NCI-H2081 (cell line): Measurements from ENCODE around the gene ASPHD1.
"Not testable (repeated sequence)": the region's sequence is repeated elsewhere in the genome, so short reads cannot be mapped to it uniquely, and the experiment has no call there.

Experiments
- DNase-seq, 2 experiments: peaks; one replicate each; lab custom pipeline; 2025; lab: John Stamatoyannopoulos, UW

Gene ASPHD1

GRCh38 chr16:29900102-29900887 lies at the start of gene ASPHD1:
TSS of gene ASPHD1 (plus strand) at chr16:29900488. CDS start at chr16:29900972, 484 bp downstream.
- peak; percentile 60 to 74 for DNase-seq

GRCh38 chr16:29850998-29851397 lies 49.3 kb upstream of the ASPHD1 start:
- no peak for DNase-seq

- DNase-seq: no peak
Measured at GRCh38 chr16:29852654-29853053, 47.6 kb upstream of the ASPHD1 start.

GRCh38 chr16:29854520-29855100 lies 45.7 kb upstream of the ASPHD1 start:
- DNase-seq: no peak

- no peak for DNase-seq
Measured at GRCh38 chr16:29857133-29857760, 43.0 kb upstream of the ASPHD1 start.

- DNase-seq: no peak
Measured at GRCh38 chr16:29858149-29858849, 42.0 kb upstream of the ASPHD1 start.

- no peak for DNase-seq
Measured at GRCh38 chr16:29858974-29859373, 41.3 kb upstream of the ASPHD1 start.

GRCh38 chr16:29860218-29860617 lies 40.1 kb upstream of the ASPHD1 start:
- DNase-seq: no peak

GRCh38 chr16:29862383-29862883 lies 37.9 kb upstream of the ASPHD1 start:
- DNase-seq: no peak

- DNase-seq: peak; percentile 90 to 92
Measured at GRCh38 chr16:29862884-29863668, 37.2 kb upstream of the ASPHD1 start, which contains the start of gene CDIPT. TSS of gene CDIPT (minus strand) at chr16:29863226. CDS start at chr16:29862857, 369 bp downstream.

- DNase-seq: no peak
Measured at GRCh38 chr16:29863669-29863984, 36.7 kb upstream of the ASPHD1 start.

GRCh38 chr16:29864205-29864604 lies 36.1 kb upstream of the ASPHD1 start:
- DNase-seq: no peak

GRCh38 chr16:29868396-29869009 lies 31.8 kb upstream of the ASPHD1 start:
- no peak for DNase-seq

- not testable (repeated sequence) for DNase-seq
Measured at GRCh38 chr16:29869067-29869466, 31.2 kb upstream of the ASPHD1 start.

- no peak for DNase-seq
Measured at GRCh38 chr16:29871822-29872546, 28.3 kb upstream of the ASPHD1 start.

GRCh38 chr16:29873319-29873718 lies 27.0 kb upstream of the ASPHD1 start:
- DNase-seq: no peak

- DNase-seq: no peak
Measured at GRCh38 chr16:29875206-29875605, 25.1 kb upstream of the ASPHD1 start.

- no peak for DNase-seq
Measured at GRCh38 chr16:29876217-29876593, 24.1 kb upstream of the ASPHD1 start.

GRCh38 chr16:29876594-29877249 lies 23.6 kb upstream of the ASPHD1 start:
- DNase-seq: no peak
